ENCODE results near the gene SMC3. TPM values are rescaled to one million over a fixed set of nuclear protein-coding genes. Genes with fewer than 3 reads are reported as not detected.

Gene SMC3
- total and polyA plus RNA-seq, 3 donors from 2014 or later = 28.7 to 86.8 (median 65.4) TPM

DNA sequence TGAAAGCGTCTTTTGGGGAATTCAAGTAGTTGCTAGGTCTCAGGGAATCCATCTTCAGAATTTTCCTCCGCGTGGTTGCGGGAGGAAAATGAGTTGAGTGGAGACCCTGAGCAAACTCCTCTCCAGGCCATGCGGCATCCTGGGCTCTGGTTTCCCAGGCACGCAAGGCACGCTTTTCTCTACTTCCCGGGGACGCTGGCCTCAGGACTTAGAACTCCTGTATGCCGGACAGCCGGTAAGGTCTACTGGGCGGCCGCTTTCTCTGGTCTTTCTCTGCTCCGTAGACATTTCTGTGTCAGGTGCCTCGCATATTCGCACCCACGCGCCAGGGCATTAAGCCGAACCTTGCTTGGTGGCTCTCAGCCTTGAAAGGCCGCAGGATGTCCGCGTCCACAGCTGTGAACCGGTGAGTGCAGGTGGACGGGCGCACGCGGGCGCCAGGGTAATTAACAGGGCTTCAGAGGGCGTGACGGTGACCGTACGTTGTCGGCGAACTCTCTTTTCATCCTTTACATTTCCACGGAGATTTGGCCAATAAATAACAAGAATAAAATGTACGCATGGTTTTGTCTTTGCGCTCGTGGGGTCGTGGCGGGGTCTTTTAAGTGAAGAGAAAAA, 75.6 kb downstream of the SMC3 start:
- peak; percentile 26 for DNase-seq
- no peaks in the 10 kb centered on the region for H3K9me3 ChIP-seq
- peaks cover 3% of the 10 kb centered on the region for H3K4me1 ChIP-seq
- H3K27ac ChIP-seq = no peak overlapping the region
- peak overlapping the region; percentile 49 to 71 for H3K4me3 ChIP-seq
- intact Hi-C loops (cut with DNase I; ENCODE audit: low total_unique reads) = no loop called here
- no peaks in the 10 kb centered on the region for H3K36me3 ChIP-seq (ENCODE audit: low read depth, missing control alignments)
- TF ChIP-seq, protein P1, sequence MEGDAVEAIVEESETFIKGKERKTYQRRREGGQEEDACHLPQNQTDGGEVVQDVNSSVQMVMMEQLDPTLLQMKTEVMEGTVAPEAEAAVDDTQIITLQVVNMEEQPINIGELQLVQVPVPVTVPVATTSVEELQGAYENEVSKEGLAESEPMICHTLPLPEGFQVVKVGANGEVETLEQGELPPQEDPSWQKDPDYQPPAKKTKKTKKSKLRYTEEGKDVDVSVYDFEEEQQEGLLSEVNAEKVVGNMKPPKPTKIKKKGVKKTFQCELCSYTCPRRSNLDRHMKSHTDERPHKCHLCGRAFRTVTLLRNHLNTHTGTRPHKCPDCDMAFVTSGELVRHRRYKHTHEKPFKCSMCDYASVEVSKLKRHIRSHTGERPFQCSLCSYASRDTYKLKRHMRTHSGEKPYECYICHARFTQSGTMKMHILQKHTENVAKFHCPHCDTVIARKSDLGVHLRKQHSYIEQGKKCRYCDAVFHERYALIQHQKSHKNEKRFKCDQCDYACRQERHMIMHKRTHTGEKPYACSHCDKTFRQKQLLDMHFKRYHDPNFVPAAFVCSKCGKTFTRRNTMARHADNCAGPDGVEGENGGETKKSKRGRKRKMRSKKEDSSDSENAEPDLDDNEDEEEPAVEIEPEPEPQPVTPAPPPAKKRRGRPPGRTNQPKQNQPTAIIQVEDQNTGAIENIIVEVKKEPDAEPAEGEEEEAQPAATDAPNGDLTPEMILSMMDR (IDR thresholded peaks at IDR 0.05) = no peak
- TF ChIP-seq POLR2A (IDR thresholded peaks at IDR 0.05) = no peak
- 17 to 21% methylated on average over 18 to 40 of the region's 40 CpGs for WGBS, 2 donors
- H3K27me3 ChIP-seq = no peaks in the 10 kb centered on the region

DNA sequence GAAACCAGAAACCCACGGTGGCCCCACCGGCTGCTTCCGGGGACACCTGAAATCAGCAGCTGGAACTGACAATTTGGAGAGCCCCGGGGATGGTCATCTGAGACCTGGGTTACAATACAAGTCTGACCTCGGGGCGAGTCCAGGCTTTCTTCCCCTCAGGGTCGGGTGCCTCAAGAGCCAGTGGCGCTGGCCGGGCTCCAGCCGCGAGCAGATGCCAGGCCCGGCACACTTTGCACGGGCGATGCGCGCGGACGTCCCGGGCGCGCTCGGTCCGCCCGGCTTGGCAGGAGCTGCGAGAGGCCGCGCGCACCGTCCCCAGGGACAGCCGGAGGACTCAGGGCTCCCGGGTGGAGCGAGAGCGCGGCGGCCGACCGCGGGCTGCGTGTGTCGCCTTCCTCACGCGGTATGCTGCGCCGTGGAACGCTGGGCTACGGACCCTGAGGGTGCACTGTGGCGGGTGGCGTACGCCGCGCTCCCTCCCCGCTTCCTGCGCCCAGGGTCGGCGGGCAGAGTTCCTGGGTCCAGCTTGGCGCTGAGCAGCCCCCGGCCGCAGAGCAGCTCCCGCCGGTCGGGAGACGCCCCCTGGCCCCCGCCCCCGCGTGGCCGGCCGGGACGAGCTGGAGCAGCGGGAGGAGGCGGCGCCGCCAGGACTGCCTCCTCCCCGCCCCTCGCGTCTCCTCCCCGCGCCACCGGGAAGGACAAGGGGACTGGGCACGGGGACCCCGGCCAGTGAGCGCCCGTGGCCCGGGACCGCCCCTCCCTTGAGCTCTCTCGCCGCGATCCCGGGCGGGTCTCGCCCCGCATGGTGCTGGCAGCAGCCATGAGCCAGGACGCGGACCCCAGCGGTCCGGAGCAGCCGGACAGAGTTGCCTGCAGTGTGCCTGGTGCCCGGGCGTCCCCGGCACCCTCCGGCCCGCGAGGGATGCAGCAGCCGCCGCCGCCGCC, 76.4 kb downstream of the SMC3 start, which contains the start of gene RBM20:
Gene RBM20 (plus strand): TSS at position 684 of the 945 bp plus-strand sequence. CDS start 119 bp downstream, at position 803.
- no peak within 1 kb of the TSS for H3K27ac ChIP-seq
- no peaks in the 10 kb centered on the region for H3K27me3 ChIP-seq
- H3K4me1 ChIP-seq = peaks cover 3% of the 10 kb centered on the region
- intact Hi-C loops (cut with DNase I; ENCODE audit: low total_unique reads) = no loop called here
- H3K9me3 ChIP-seq = no peaks in the 10 kb centered on the region
- no peaks in the 10 kb centered on the region for H3K36me3 ChIP-seq (ENCODE audit: low read depth, missing control alignments)
- no peak for TF ChIP-seq POLR2A (IDR thresholded peaks at IDR 0.05)
- TF ChIP-seq, protein P1 (IDR thresholded peaks at IDR 0.05) = no peak
- WGBS, 2 donors = 1% methylated on average over 9 to 47 of the region's 106 CpGs
- DNase-seq = peak; percentile 35
- H3K4me3 ChIP-seq = peak within 1 kb of the TSS; percentile 49 to 71

DNA sequence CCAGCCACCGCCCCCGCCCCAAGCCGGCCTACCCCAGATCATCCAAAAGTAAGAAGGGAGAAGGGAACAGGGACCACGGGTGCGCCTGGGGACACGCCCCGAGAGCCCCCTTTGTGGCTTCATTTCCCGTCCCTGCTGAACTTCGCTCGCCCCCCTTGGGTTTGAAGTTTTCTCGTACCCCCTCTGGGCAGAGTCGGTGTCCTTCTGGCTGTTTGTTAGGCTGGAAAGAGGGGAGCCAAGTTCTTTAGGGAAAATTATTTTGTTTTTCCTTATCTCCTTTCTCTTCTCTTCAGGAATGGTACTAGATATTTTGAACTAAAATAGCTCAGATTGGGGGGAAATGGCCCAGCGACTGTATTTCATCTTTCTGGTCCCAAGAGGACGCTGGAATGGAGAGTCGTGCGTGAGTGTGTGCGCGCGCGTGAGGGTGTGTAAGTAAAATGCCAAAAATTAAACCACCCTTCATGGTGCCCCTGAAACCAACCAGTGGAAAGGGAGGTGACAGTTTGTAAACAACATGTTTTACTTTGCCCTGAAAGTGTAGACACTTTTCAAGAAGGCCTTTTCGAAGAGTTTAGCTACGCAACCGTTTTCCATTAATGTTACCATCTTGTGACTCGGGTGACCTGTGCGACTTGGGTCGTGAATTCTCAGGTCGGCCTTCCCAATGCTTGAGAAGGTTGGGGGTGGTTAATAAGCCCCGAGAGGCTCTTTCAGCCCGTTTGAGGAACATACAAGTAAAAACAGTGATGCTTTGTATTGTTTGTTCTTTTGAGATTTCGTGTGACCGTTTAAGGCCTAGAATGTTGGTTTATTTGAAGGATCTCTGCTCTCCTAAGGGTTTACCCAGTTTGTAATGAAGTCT, 77.3 kb downstream of the SMC3 start:
- no peak for TF ChIP-seq POLR2A (IDR thresholded peaks at IDR 0.05)
- TF ChIP-seq, protein P1 (IDR thresholded peaks at IDR 0.05) = no peak
- peaks cover 3% of the 10 kb centered on the region for H3K4me1 ChIP-seq
- H3K27ac ChIP-seq = no peak overlapping the region
- H3K9me3 ChIP-seq = no peaks in the 10 kb centered on the region
- WGBS, 2 donors = 20 to 25% methylated on average over 31 of the region's 31 CpGs
- no peak for DNase-seq
- intact Hi-C loops (cut with DNase I; ENCODE audit: low total_unique reads) = no loop called here
- no peaks in the 10 kb centered on the region for H3K36me3 ChIP-seq (ENCODE audit: low read depth, missing control alignments)
- no peaks in the 10 kb centered on the region for H3K27me3 ChIP-seq
- H3K4me3 ChIP-seq = peak overlapping the region; percentile 49 to 71

DNA sequence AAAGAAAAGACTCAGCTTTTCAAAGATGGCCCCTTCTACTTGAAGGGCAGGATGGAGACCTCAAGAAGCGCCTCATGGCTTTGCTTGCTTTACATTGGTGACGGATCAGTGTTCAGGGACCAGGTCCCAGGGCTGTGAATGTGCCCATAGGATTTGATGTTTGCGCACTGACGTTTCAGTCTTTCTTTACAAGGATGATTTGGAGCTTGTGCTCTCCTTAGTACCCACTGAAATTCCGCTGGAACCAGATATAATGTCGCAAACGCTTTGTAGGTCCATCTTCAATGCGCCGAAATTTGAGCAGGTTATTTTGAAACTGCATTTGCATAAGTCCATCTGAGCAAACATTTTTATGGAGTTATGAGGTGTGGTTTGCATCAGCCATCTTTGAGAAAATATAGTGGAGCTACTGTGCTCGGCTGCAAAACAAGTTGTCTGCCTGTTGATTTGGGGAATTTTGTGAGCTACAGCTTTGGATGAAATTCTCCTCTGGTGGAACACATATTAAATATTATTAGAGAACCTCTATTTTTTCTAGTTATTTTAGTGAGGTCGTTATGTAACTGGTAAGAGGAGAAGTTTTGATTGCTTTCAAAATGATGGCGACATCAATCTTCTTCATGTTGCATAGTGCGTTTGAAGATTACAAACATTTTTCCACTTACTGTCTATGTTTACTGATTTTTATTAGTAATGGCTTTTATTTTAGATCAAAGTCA, 79.1 kb downstream of the SMC3 start:
- H3K4me1 ChIP-seq = peaks cover 3% of the 10 kb centered on the region

More for the DNA sequence above, 79.1 kb downstream of the SMC3 start:
- intact Hi-C loops (cut with DNase I; ENCODE audit: low total_unique reads) = no loop called here
- Histone ChIP-seq H3K27me3 (no peaks in the 10 kb centered on the region), H3K36me3 (ENCODE audit: low read depth, missing control alignments) (no peaks in the 10 kb centered on the region), H3K4me3 (no peak overlapping the region), H3K27ac (no peak overlapping the region), H3K9me3 (no peaks in the 10 kb centered on the region)
- DNase-seq = no peak
- TF ChIP-seq POLR2A (IDR thresholded peaks at IDR 0.05) = no peak
- TF ChIP-seq, protein P1 (IDR thresholded peaks at IDR 0.05) = no peak
- 61 to 70% methylated on average over 13 of the region's 13 CpGs for WGBS, 2 donors
